HG03460 (cell line): Measurements from ENCODE around the gene PHLPP1.

ENCODE experiments used
- ATAC-seq: cut with Tn5 transposase; IDR thresholded peaks from one replicate; pipeline ENCODE4 v1.9.1; 2021; ENCODE audit not compliant: unreplicated experiment

PHLPP1 gene

DNA sequence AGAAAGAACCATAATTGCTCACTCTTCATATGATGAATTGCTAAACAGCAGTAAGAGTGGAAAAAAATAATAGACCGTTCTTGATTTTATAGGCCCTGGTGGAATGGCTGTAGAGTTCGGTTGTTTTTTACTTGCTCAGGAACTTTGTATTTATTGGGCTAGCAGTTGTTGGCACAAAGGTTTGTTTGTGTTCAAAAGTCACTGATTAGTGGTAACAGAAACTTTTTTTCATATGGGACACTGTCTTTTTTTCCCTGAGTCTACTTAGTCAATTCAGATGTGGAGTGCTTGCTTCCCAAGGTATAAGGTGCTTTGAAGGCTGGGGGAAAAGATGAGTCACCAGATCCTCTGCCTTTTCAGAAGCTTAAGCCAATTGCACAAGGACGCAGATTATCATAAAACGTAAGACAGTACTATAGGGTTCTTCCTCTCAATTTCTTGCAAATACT lies 25.8 kb downstream of the PHLPP1 start:
- ATAC-seq, result no peak

- ATAC-seq, result no peak
Measured at GRCh38 chr18:62741584-62741983, 26.2 kb downstream of the PHLPP1 start.

- ATAC-seq, result peak; percentile 87
Measured at GRCh38 chr18:62744076-62744968, 29.0 kb downstream of the PHLPP1 start.

GRCh38 chr18:62745089-62745751 lies 29.9 kb downstream of the PHLPP1 start:
- ATAC-seq, result no peak

GRCh38 chr18:62749389-62749788 lies 34.0 kb downstream of the PHLPP1 start:
- no peak for ATAC-seq

DNA sequence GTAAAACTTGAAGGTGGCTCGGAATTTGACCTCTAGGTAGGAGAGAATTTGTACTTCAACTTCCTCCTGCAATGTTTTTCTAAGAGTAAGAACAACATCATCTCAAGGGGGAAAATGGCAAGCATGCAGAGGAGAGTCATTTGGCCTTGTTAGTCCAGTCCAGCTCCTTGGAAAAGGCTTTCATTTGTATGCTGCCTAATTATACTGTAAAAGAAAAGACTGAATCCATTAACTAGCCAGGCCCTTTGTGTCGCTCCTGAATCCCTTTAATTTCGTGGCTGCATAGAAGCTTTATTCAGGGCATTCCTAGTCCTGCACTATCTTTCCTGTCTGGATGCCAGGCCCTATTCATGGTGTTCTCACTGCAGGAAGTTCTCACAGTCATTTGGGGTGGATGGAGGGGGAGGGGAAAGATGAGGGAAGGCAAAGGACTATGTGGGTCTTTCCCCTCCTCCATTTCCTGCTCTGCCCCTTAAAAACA lies 36.0 kb downstream of the PHLPP1 start:
- ATAC-seq, result no peak

DNA sequence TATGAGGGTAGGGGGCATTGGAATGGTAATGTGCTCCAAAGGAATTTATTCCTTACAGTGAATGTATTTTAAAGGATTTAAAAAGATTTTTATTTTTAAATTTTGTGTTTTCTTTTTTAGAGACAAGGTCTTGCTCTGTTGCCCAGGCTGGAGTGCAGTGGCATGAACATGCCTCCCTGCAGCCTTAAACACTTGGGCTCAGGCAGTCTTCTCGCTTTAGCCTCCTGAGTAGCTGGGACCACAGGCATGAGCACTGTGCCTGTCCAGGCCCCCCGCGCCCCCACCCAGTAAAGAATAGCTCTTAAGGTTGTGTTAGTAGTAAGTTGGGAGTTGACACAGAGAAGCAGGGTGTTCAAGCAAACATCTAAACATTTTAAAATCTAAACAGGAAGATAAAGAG lies 36.6 kb downstream of the PHLPP1 start:
- no peak for ATAC-seq

- no peak for ATAC-seq
Measured at GRCh38 chr18:62754026-62754425, 38.7 kb downstream of the PHLPP1 start.

GRCh38 chr18:62755454-62755853 lies 40.1 kb downstream of the PHLPP1 start:
- ATAC-seq, result no peak

- ATAC-seq, result no peak
Measured at GRCh38 chr18:62755946-62756345, 40.6 kb downstream of the PHLPP1 start.

GRCh38 chr18:62757399-62758010 lies 42.2 kb downstream of the PHLPP1 start:
- ATAC-seq, result no peak

GRCh38 chr18:62758591-62758990 lies 43.2 kb downstream of the PHLPP1 start:
- ATAC-seq, result no peak

DNA sequence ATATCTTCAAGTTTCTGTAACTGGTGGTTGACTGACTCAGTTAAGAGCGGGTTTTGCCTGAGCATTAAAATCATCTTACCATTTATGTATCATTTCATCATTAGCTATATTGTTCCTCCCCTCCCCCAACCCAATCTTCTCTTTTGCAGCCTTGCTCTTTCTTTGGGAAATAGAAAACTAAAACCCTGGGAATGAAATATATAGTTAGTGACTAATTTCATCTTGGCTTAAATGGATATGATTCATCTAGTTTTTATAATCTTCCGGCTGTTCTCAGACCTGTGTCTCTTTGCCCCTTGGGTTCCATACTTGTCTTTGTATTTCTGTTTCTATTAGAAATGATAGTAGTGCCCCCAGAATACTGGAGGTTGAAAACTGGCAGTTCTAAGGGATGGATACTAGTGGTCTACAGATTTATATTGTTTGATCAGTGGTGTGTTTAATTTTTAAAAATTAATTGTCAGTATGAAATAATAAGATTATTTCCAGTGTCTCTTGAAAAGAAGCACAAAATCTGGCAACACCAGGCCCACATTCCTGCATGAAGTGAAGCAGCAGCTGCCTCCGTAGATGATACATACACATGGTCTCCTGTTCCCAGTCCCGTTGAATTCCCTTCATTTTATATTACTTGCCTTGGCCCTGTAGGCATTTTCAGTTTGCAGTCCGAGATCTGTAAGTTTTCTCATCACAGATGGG lies 44.5 kb downstream of the PHLPP1 start:
- no peak for ATAC-seq

GRCh38 chr18:62760403-62760734 lies 45.0 kb downstream of the PHLPP1 start:
- ATAC-seq, result no peak

- no peak for ATAC-seq
Measured at GRCh38 chr18:62763101-62763521, 47.8 kb downstream of the PHLPP1 start.

GRCh38 chr18:62766266-62766665 lies 50.9 kb downstream of the PHLPP1 start:
- ATAC-seq, result no peak

DNA sequence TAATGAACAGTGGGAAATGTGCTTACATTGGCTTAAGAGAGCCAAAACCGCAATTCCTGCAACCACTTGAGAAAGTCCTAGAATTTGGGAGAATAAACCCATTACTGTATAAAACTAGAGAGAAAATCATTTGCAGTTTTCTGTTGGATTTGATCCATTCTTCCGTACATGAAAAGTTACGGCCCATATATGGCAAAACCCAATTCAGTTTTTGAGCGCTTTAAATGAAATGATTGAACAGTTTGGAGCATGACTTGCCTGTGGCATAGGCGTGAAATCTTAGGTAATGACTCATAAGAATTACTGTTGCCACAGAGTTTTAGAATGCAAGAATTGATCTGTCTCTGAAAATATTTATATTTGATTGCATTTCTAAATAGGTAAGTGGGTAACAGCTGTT lies 52.0 kb downstream of the PHLPP1 start:
- no peak for ATAC-seq

- no peak for ATAC-seq
Measured at GRCh38 chr18:62767836-62768557, 52.7 kb downstream of the PHLPP1 start.

DNA sequence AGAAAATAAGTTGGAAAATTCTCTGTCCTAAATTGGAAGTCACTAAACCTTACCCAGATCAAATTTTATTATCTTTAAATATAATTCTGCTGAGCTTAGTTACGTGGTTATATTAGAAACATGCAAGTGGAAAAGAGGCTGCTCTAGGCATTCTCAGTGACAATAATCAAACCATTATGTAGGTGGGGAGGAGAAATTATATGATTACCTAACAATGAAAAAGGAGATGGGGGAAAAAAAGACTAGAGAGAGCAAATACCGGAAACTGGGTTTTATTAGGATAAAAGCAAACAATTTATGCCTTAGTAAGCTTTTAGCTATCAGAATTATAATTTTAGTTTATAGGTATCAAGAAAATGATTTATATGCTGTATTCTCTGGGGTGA lies 53.2 kb downstream of the PHLPP1 start:
- no peak for ATAC-seq

DNA sequence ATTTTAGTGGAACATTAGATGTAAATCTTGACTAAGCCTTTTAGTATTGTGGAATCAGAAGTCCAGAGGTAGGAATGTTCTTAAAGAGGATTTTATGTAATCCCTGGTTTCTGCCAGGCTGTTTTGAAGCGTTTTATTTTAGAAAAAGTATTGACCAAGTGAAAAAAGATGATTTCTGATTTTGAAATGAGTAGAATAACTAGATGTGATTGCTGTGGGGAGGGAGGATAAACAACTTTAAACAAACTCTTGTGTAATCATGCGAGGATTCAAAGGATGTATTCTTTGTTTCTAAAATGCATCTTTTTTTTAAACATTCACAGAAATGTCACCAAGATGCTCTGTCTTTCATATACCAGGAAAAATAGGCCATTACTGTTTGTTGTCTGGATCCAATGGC lies 53.9 kb downstream of the PHLPP1 start:
- no peak for ATAC-seq
